GM15510 (cell line): ENCODE measurements around the gene POSTN.

Experiments used
- POLR2A ChIP-seq: IDR thresholded peaks from 3 replicates; pipeline ENCODE4 v1.6.1; 2011; ENCODE audit warnings: borderline replicate concordance; ENCODE audit not compliant: insufficient read length; ENCODE audit errors: extremely low read depth

Gene POSTN

DNA sequence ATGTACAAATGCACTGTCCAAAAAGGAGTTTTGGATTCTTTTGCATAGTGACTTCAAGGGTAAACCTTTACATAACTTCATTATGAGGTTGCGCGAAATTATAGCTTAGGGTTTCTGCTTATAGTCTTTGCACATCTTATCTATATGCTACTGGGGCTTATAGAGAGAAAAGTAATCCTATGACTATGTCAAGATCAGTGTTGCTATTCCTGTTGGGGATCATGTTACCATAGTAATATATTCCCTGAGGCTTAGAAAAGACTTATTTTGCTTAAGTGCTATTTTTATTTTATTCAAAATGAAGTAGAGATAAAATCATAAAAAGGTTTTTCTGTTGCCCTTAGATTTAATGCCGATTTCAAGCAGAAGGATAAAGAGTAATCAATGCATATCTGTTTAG is 14.7 kb upstream of the POSTN start:
- TF ChIP-seq POLR2A, result no peak

DNA sequence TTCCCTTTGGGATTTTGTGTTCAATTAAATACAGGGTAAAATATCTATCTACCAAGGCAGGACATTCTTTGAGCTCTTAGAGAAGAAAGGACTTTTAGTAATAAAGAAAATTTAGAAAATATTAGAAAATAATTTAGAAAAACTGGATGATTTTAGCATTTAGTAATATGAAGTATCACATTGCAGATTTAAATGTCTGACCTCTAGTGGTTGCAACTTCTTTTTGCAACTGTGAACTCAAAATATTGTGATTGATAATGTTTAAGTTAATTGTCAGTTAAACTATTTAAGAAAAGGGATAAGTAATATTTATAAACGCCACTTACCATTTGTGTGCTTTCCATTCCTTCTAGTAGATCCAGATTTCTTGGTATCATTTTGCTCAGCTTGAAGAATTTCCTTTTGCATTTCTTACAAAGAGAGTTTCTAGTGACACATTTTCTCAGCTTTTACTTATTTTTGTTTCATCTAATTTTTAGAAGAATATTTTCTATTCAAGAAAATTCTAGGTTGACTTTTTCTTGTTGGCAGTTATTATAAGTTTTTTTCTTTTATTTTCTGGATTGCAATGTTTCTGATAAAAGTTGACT is 10.3 kb upstream of the POSTN start:
- TF ChIP-seq POLR2A, result no peak

DNA sequence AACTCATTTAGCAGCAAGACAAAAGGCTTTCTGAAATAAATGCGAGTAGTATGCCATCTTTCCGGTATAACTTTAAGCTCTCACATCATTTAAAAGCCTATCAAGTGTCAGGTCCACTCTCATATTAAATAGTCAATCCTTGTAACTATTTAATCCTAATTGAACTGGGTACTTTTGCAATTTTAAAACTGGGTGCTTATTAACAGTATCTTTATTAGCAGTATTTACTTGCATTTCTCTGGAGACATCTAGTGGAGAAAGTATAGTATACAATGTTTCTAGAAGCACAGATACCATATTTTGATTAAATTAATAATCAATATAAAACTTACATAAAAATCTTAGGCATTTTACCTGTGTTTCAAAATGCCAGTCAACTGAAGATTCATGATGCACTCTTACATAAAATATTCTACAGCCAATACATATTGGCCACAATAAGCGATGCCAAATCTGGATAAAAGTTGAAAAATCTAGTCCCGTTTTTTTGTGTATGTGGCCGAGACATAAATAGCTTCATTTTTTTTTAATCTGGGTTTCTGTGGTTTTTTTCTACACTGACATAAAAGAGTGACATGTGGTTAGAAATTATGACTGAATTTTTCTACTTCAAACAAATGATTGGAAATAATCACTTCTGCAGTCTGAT is 4.3 kb upstream of the POSTN start:
- no peak for TF ChIP-seq POLR2A

DNA sequence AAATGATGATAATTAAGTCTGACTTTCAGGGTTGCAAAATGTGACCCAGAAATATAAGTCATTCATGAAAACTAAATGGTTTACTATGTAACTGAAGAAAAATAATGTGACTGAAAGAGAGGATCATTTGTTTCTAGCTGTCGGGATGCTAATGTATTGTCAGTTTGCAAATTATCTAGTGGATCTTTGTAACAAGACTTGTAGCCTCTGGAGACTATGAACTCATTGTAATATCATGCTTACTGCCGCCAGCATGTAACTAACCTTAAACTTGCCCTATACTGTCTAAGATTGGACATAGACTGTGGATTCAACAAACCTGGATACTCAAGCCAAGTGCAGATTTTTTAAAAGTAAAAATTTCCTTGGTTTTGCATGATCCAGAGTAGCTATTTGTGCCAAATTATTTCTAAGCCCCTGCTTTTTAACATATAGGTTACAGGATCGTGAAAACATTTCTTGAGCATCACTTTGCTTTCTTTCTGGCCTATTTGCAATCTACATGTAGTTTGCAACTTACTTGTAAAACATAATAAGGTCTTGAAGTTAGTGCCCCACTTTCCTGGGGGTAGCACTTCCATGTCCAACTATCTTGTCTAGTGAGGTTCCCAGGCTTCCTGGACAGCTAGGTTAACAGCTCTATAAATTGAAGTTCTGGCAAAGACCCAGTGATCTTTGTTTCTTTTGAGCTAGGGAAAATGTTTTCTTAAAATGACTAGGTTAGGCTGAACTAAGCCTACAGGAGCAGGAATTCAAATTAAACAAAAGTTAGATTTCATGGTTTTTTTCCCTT is 3.3 kb upstream of the POSTN start:
- TF ChIP-seq POLR2A, result no peak

DNA sequence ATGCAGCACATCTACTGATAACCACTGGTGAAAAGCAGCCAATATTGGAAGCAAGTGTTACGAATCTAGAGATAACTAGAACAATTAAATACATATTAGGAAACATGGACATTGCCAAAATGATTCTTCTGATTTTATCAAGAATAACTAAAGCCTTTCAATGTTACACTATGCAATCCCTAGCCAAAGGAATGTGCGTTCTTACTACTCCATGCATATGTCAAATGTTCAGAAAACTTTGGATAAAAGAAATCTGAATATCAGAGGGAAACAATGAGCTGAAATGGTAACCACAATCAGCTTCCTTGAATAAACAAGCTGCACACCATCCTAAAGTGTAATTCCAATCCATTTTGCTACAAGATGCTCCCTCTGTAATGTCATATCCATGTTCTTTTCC is 951 bp upstream of the POSTN start:
- TF ChIP-seq POLR2A, result no peak

DNA sequence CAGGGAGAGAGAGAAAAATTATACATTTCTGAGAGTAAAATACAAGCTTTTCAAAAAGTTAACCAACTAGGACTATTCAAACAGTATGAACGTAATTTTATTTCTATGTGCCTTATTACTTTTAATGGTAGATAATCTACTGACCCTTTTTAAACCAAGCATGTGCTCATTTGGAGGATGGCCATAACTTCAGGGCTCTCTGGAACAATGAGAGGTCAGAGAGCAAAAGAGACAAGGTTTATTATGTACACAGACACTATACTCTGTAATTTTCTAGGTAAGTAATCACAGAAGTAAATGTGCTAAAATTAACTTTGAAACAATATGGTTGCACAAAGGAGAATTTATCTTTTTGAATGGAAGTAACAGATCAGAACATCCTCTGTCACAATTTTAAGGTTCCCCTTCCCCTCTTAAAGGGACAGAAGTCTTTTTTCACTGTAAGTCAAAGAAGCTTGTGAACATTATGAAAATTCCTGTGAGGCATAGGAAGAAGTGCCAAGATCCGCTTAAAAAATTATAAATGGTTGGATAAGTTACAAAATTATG is 1.0 kb downstream of the POSTN start:
- TF ChIP-seq POLR2A, result no peak

DNA sequence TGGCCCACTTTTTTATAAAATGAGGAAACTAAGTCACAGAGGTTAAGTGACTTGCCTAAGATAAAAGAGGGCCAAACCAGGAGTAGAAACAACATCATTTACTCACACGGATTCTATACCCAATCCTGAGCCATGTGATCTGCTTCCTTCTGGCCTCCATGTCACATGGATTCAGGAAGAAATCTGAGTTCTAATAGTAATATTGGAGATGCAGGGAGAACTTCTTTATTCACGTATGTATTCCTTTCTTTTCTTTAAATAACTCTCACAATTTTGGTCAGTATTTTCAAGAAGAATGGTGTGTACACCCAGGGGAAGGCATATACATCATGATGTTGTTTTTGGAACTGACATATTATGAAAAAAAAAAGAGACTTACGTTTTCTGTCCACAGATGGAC is 1.8 kb downstream of the POSTN start:
- TF ChIP-seq POLR2A, result no peak

DNA sequence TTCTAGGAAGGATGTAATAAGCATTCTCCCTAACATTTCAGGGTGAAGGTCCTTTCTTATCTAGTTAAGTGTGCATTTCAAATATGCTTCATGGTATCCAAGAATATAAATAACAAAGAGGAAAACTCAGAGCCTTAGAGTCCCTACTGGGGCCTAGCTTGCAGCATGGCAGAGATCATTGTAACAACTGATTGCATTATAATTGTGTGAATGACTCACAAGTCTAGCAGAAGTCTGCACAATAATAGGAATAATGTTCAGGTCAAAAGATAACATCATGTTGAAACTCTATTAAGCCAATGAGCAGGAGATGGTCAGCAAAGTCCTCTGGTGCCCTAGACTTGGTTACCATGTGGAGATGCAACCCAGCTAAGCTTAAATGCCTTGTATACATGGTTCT is 3.4 kb downstream of the POSTN start:
- TF ChIP-seq POLR2A, result no peak

DNA sequence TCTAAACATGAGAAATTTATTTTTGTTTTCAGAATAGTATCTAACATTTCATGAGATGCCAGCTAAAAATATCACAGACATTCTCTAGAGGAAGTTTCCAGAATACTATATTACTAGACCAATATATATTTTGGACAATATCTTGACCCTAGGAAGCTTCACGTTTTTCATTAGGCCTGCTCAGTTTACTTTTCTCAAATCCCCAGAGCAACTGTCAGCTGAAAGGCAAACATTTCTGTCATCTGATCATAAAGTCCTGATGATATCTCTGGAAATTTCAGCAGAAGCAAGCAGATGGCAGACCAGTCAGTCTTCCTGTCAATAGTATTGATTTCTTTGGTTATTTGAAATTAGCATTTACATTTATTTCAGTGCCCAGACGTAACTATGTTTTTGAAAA is 4.0 kb downstream of the POSTN start:
- TF ChIP-seq POLR2A, result no peak

DNA sequence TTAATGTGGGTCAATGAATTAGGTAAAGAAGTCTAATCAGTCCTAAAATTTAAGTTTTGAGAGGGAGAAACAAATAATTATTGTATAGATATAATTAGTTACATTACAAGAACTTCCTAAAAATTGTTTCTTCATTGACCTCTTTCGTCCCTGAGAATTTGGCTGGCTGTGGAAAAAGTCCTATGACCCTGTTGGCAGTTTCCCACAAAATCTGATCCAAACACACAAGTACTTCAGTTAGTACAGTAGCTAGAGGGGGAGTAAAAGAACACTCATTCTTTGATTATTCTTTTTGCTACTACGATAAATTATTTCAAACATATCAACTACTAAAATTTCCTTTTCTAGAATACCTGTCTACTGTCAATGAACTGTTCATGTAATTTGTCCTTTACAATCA is 11.3 kb downstream of the POSTN start:
- no peak for TF ChIP-seq POLR2A

DNA sequence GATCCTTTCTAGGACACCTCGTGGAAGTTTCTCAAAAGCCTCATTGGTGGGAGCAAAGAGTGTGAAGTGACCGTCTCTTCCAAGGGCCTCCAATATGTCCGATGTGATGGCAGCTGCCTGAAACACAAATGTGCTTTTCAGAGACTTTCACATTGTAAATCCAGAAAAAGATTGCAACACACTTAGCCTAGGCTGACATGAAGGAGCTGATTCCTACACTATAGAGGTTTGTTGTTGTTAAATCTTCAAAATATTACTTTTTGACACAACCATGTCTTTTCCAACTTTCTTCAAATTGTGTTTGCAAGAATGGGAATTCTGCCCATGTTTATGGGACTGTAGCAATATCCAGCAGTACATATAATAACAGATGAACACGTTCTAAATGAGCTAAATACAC is 12.4 kb downstream of the POSTN start:
- no peak for TF ChIP-seq POLR2A

DNA sequence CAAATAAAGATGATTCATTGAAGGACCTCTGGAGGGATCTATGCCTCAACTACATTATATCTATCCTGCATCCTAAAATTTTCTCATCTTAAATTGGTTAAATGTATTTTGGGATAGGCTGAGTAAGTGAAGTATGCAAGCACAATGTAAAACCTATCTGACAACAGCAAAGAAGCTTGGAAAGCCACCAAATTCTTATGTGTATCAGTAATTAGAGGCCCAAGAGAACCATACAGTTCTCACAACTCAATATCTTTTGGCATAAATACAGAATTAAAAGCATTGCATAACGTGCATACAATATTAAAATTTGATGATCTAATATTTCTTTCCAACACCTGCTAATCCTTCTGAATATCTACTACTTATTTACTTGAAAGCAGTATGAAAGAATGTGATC is 13.0 kb downstream of the POSTN start:
- TF ChIP-seq POLR2A, result no peak

DNA sequence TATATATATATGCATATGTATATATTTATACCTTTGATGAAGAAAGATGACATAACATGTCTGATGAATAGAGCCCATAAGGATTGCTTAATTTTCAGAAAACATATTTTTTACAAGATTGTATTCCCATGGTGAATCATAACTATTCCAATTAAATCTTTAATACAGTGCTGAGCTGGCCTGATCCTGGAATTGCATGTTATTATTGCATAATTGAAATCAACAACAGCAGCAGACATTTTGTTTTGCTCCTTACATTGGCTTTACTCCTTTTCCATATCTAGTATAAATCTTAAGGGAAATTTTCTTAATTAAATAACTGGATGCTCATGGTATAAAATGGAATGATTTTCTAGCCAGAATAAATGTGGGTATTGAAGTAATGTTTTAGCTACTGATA is 22.0 kb downstream of the POSTN start:
- no peak for TF ChIP-seq POLR2A

DNA sequence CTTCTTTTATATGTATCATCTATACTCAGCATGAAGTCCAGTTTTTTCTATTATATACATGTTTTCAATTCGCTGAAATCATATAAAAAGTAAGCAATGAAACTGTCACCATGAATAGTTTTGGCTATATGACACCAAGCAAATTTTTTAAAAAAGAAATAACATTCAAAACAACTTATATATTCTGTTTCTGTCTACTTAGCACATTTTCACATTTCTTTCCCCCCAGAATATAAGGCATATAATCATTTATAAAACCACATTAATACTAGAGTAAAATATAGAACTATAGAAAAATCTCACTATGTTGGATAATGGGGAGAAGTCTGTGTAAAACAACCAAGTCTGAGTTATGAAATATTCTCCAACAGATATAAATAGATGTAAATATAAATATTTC is 33.1 kb downstream of the POSTN start:
- TF ChIP-seq POLR2A, result no peak

DNA sequence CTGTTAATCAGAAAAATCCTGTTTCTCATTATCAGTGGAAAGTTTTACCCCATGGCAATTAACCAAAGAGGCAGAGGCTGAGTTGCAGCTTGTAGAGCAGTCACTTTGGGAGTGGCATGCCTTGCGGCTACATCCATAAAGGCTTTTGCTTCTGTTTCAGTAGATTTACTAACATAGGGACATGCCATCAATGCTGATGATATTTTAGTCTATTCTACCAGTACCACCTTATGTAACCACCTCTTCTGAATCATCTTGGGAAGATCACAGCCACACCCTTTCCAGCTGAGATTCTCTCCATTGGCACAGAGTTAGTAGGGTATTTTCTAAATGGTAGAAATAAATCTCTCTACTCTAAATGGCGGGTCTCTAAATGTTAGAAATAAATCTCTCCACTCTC is 37.5 kb downstream of the POSTN start:
- TF ChIP-seq POLR2A, result no peak

DNA sequence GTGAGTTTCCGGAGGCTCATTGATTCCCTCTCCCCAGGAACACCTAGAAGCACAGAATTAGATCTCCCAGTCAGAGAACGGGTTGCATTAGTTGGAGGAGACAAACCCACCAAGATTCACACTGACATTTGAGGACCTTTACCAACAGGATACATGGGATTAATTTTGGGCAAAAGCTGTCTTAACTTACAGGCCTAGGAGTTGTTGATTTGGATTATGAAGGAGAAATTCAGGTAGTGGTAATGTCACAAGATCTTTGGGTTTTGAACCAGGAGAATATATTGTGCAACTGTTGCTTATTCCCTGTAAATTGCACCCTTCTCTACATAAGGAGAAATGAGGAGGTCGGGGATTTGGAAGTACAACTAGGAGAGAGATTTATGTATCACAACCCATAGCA is 38.0 kb downstream of the POSTN start:
- TF ChIP-seq POLR2A, result no peak
